HCEC 1CT (cell line): ENCODE results near the gene SLC1A2.
"Not testable (repeated sequence)": the region's sequence is repeated elsewhere in the genome, so short reads cannot be mapped to it uniquely, and the experiment has no call there.

Experiments used
- DNase-seq: peaks from one replicate; pipeline ENCODE4 v3.0.0-alpha.2; 2017

Gene SLC1A2

GRCh38 chr11:35237860-35238715, 181.3 kb downstream of the SLC1A2 start:
- DNase-seq: peak; percentile 32

GRCh38 chr11:35237351-35237750, 182.0 kb downstream of the SLC1A2 start:
- DNase-seq: no peak

GRCh38 chr11:35236667-35237003, 182.7 kb downstream of the SLC1A2 start:
- no peak for DNase-seq

- no peak for DNase-seq
These were observed 183.3 kb downstream of the SLC1A2 start for GRCh38 chr11:35235936-35236666.

GRCh38 chr11:35235498-35235897, 183.9 kb downstream of the SLC1A2 start:
- no peak for DNase-seq

GRCh38 chr11:35235157-35235468, 184.2 kb downstream of the SLC1A2 start:
- DNase-seq: no peak

- DNase-seq: no peak
These were observed 184.8 kb downstream of the SLC1A2 start for GRCh38 chr11:35234460-35235156.

- DNase-seq: no peak
These were observed 185.8 kb downstream of the SLC1A2 start for GRCh38 chr11:35233518-35233917.

- no peak for DNase-seq
These were observed 186.4 kb downstream of the SLC1A2 start for GRCh38 chr11:35232891-35233330.

- DNase-seq: no peak
These were observed 188.1 kb downstream of the SLC1A2 start for GRCh38 chr11:35231076-35231860.

- DNase-seq: no peak
These were observed 189.0 kb downstream of the SLC1A2 start for GRCh38 chr11:35230388-35230787.

GRCh38 chr11:35228328-35228725, 191.0 kb downstream of the SLC1A2 start:
- no peak for DNase-seq

- peak; percentile 24 for DNase-seq
These were observed 191.6 kb downstream of the SLC1A2 start for GRCh38 chr11:35227576-35228327.

GRCh38 chr11:35226756-35227155, 192.6 kb downstream of the SLC1A2 start:
- DNase-seq: not testable (repeated sequence)

GRCh38 chr11:35225946-35226520, 193.3 kb downstream of the SLC1A2 start:
- DNase-seq: no peak

GRCh38 chr11:35223991-35224390, 195.4 kb downstream of the SLC1A2 start:
- DNase-seq: no peak

GRCh38 chr11:35223371-35223796, 196.0 kb downstream of the SLC1A2 start:
- DNase-seq: no peak

- DNase-seq: no peak
These were observed 200.4 kb downstream of the SLC1A2 start for GRCh38 chr11:35218956-35219355.

- no peak for DNase-seq
These were observed 202.2 kb downstream of the SLC1A2 start for GRCh38 chr11:35216962-35217678.

- no peak for DNase-seq
These were observed 203.4 kb downstream of the SLC1A2 start for GRCh38 chr11:35215945-35216344.

GRCh38 chr11:35214792-35215193, 204.6 kb downstream of the SLC1A2 start:
- peak; percentile 95 for DNase-seq
